AG09309 (cell line): ENCODE measurements around the gene TPM1.

Experiments
- DNase-seq: peaks from one replicate; pipeline ENCODE4 v3.0.0-alpha.2; 2010; ENCODE audit warnings: low read depth
- H3K4me3 ChIP-seq: 2 replicates; pipeline ENCODE4 v1.5.1; 2011; ENCODE audit warnings: mild to moderate bottlenecking, low read depth, low read length, moderate library complexity; ENCODE audit not compliant: control insufficient read depth
- CTCF ChIP-seq: IDR thresholded peaks from 2 replicates; pipeline ENCODE4 v1.5.1; 2011; ENCODE audit warnings: mild to moderate bottlenecking, low read depth, low read length, inconsistent platforms; ENCODE audit not compliant: insufficient read depth, control insufficient read depth; ENCODE audit errors: missing control alignments

Gene TPM1

DNA sequence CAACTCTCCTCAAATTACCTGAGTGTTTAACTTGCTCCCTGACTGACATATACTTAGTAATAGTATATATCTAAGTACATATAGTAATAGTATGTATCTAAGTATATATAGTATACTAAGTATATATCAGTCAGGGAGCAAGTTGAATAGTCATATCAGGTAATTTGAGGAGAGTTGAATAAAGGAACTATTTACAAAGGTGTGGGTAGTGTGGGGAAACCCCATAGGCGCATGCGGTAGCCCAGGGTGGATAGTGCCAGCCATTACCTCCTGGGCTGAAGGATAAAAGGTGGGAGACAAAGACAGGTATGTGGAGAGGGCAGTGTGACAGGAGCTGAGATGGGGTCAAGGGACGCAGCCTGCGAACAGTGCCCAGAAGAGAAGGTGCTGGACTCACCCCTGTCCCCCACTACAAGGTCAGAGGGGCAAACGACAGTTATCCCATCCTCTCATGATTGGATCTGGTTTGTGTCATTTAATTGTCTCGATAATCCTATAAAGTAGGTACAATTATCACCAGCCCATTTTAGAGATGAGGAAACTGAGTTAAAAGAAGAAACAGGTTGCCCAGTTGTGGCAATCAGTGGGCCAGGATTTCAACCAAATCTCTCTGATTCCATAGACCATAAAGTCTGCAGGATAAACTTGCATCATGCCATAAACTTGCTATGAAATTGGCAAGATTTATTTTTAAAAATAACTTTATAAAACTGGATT lies 34.1 kb upstream of the TPM1 start:
- DNase-seq, result no peak
- H3K4me3 ChIP-seq, result no peak overlapping the region
- TF ChIP-seq CTCF, result no peak

GRCh38 chr15:63010386-63010785 lies 32.2 kb upstream of the TPM1 start:
- TF ChIP-seq CTCF, result no peak
- no peak for DNase-seq
- H3K4me3 ChIP-seq, result no peak overlapping the region

- no peak for TF ChIP-seq CTCF
- no peak overlapping the region for H3K4me3 ChIP-seq
- no peak for DNase-seq
Observed at GRCh38 chr15:63010920-63011693, 31.4 kb upstream of the TPM1 start.

DNA sequence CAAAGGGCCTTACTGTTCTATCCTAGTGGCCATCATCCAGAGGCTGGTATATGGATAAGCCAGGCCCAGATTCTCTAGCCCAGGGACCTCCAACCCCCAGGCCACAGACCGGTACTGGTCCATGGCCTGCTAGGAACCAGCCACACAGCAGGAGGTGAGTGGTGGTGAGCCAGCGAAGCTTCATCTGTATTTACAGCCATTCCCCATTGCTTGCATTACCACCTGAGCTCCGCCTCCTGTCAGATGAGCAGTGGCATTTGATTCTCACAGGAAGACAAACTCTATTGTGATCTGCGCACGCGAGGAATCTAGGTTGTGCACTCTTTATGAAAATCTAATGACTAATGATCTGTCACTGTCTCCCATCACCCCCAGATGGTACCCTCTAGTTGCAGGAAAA lies 30.1 kb upstream of the TPM1 start:
- TF ChIP-seq CTCF, result no peak
- H3K4me3 ChIP-seq, result no peak overlapping the region
- no peak for DNase-seq

DNA sequence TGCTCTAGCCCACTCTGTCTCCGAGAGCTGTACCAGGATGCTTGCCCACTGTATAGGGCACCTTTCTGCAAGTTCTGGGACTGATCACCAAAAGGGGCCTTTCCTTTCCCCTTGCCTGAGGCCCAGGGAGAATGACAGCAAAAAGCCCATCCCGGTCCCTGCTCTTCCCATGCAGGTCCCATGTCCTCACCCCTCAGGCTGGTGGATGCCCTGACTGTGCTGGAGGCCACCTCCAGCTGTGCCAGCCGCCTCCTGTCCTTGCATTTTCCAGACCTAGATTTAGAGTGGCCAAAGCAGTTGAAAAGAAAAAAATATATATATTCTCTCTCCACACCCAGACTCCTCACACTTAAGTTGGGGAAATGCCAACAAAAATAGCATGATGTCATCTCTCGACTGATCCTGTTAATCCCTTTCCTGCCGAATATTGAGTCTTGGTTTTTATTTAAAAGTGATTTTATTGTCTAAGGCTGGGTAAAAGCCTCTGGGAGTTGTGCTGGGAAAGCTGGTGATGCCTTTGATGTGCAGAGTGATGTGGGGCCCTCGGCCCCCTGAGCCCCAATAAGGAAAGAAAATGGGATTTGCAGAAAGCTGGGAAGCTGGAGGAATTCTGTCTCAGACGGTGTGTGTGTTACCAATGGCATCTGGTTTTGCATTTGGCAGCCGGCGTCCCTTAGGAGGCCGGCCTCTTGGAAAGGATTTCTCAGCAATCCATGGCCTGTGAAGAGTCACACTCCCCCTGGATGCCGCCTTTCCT lies 29.3 kb upstream of the TPM1 start:
- DNase-seq, result no peak
- H3K4me3 ChIP-seq, result no peak overlapping the region
- no peak for TF ChIP-seq CTCF

GRCh38 chr15:63014578-63014977 lies 28.0 kb upstream of the TPM1 start:
- no peak overlapping the region for H3K4me3 ChIP-seq
- no peak for TF ChIP-seq CTCF
- no peak for DNase-seq
